Memory B cell (primary cell): ENCODE data around the gene RNF207.
"Not testable (repeated sequence)": the region's sequence is repeated elsewhere in the genome, so short reads cannot be mapped to it uniquely, and the experiment has no call there.

Source experiments
- ATAC-seq: fragments of 150-1000 bp; cut with Tn5 transposase; 2 replicates; pipeline ENCODE4 v1.10.0; 2021; ENCODE audit warnings: low read depth, mild to moderate bottlenecking, moderate library complexity
- DNase-seq, 2 donors: peaks; one replicate each; pipeline ENCODE4 v3.0.0; 2022; ENCODE audit warnings: low spot score in 2 of 2
- H3K27ac Mint-ChIP-seq: one replicate; pipeline ENCODE4 v1.8.0; 2022; ENCODE audit warnings: mild to moderate bottlenecking, moderate library complexity, mixed read lengths
- H3K27me3 Mint-ChIP-seq: one replicate; pipeline ENCODE4 v1.8.0; 2022; ENCODE audit warnings: mixed read lengths
- H3K36me3 Mint-ChIP-seq: one replicate; pipeline ENCODE4 v1.8.0; 2022; ENCODE audit warnings: mild to moderate bottlenecking, mixed read lengths
- H3K4me1 Mint-ChIP-seq: one replicate; pipeline ENCODE4 v1.8.0; 2022; ENCODE audit warnings: mixed read lengths
- H3K4me3 Mint-ChIP-seq: one replicate; pipeline ENCODE4 v1.8.0; 2022; ENCODE audit warnings: mild to moderate bottlenecking, moderate library complexity, mixed read lengths
- H3K9me3 Mint-ChIP-seq: one replicate; pipeline ENCODE4 v1.8.0; 2022; ENCODE audit warnings: mixed read lengths

RNF207 gene

GRCh38 chr1:6200188-6200809 is 5.6 kb upstream of the RNF207 start:
- ATAC-seq (no peak), DNase-seq (no peak)
- Mint-ChIP-seq H3K27ac (peak overlapping the region; percentile 24), H3K4me3 (peak overlapping the region; percentile 95), H3K9me3 (peaks cover 2% of the 10 kb centered on the region), H3K27me3 (peaks cover 1% of the 10 kb centered on the region), H3K36me3 (peaks cover 17% of the 10 kb centered on the region), H3K4me1 (peaks cover 27% of the 10 kb centered on the region)

GRCh38 chr1:6202256-6202655 is 3.7 kb upstream of the RNF207 start:
- Mint-ChIP-seq H3K9me3 (peaks cover 2% of the 10 kb centered on the region), H3K27me3 (peaks cover 5% of the 10 kb centered on the region), H3K4me1 (peaks cover 24% of the 10 kb centered on the region), H3K36me3 (peaks cover 9% of the 10 kb centered on the region), H3K27ac (no peak overlapping the region), H3K4me3 (no peak overlapping the region)
- ATAC-seq (no peak), DNase-seq (no peak)

DNA sequence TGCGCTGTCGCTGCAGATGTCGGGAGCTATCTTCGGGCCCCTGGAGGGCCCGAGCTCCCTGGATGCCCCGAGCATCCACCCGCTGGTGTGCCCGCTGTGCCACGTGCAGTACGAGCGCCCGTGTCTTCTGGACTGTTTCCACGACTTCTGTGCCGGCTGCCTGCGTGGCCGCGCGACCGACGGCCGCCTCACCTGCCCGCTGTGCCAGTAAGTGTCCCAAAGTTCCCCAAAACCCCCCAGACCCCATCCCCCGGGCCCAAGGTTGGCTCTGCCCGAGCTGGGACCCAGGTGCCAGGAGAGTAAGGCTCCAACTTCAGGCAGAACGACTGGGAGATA is 569 bp downstream of the RNF207 start:
- Mint-ChIP-seq H3K4me3 (peak overlapping the region; percentile 50), H3K4me1 (peaks cover 8% of the 10 kb centered on the region), H3K27me3 (peaks cover 13% of the 10 kb centered on the region), H3K9me3 (no peaks in the 10 kb centered on the region), H3K36me3 (no peaks in the 10 kb centered on the region), H3K27ac (no peak overlapping the region)
- DNase-seq (no peak), ATAC-seq (no peak)

DNA sequence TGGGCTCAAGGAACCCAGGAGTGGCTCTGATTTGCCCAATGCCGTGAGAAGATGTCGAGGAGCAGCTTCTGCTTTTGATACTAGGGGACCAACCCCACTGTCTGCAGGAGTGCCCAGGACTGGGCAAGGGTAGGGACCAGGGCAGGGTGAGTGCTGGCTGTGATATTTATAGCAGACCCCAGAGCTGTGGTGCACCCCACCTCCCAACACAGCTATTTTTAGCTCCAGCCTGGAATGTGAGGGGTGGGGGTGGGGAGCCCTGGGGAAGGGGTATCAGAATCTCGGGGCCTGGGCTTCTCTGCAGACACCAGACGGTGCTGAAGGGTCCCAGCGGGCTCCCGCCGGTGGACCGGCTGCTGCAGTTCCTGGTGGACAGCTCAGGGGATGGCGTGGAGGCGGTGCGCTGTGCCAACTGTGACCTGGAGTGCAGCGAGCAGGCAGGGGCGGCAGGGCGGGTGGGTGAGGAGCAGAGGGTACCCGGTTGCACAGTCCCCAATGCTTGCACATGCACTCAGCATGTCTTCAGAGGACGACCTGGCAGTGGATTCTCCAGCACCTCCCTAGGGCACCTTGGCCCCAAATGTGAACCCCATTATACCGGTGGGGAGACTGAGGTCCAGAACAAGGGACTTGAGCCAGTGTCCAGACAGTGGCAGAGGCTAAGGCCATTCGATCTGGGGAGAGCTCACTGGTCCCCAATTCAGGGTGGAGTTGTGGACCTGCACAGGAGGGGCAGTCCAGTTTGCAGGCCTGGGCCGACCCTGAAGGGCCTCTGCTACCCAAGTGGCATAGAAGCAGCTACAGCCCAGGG is 1.4 kb downstream of the RNF207 start:
- Mint-ChIP-seq H3K27me3 (peaks cover 15% of the 10 kb centered on the region), H3K4me3 (peak overlapping the region; percentile 50), H3K36me3 (no peaks in the 10 kb centered on the region), H3K27ac (no peak overlapping the region), H3K9me3 (no peaks in the 10 kb centered on the region), H3K4me1 (peaks cover 14% of the 10 kb centered on the region)
- DNase-seq (no peak), ATAC-seq (no peak)

- peak in 1 of 2 donors; percentile 11 for DNase-seq
- H3K27ac Mint-ChIP-seq: no peak overlapping the region
- no peak overlapping the region for H3K4me3 Mint-ChIP-seq
- peaks cover 15% of the 10 kb centered on the region for H3K27me3 Mint-ChIP-seq
- no peaks in the 10 kb centered on the region for H3K9me3 Mint-ChIP-seq
- H3K36me3 Mint-ChIP-seq: no peaks in the 10 kb centered on the region
- H3K4me1 Mint-ChIP-seq: peaks cover 20% of the 10 kb centered on the region
- no peak for ATAC-seq
These were observed 2.0 kb downstream of the RNF207 start for GRCh38 chr1:6207921-6208320.

DNA sequence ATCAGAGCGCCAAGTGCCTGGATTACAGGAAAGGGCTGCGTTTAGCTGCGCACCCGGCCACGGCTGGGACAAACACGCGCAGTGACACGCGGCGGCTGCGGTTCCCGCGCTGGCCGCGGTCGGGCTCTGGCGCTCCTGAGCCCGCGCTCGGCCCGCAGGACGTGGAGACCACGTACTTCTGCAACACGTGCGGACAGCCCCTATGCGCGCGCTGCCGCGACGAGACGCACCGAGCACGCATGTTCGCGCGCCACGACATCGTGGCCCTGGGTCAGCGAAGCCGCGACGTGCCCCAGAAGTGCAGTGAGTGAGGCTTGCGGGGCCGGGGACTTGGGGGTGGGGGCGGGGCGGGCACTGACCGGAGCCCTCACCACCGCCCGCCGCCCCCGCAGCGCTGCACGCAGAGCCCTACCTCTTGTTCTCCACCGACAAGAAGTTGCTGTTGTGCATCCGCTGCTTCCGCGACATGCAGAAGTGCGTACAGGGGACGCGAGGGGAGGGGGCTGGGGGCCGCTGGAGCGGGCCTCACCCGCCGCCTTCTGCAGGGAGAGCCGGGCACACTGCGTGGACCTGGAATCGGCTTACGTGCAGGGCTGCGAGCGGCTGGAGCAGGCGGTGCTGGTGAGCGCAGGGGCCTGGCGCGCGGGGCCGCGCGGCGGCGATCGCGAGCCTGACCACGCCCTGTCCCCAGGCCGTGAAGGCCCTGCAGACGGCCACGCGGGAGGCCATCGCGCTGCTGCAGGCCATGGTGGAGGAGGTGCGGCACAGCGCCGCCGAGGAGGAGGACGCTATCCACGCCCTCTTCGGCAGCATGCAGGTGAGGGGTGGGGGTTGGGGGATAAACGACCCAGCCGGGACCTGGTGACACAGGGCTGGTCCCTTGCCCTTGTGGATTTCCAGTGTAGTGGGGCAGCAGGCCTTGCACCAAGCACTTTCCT is 3.1 kb downstream of the RNF207 start:
- H3K36me3 Mint-ChIP-seq: no peaks in the 10 kb centered on the region
- ATAC-seq (peak; percentile 48), DNase-seq (peak in 1 of 2 donors; percentile 20)
- H3K4me1 Mint-ChIP-seq: peaks cover 25% of the 10 kb centered on the region
- peak overlapping the region; percentile 73 for H3K4me3 Mint-ChIP-seq
- no peaks in the 10 kb centered on the region for H3K9me3 Mint-ChIP-seq
- peaks cover 16% of the 10 kb centered on the region for H3K27me3 Mint-ChIP-seq
- H3K27ac Mint-ChIP-seq: no peak overlapping the region

DNA sequence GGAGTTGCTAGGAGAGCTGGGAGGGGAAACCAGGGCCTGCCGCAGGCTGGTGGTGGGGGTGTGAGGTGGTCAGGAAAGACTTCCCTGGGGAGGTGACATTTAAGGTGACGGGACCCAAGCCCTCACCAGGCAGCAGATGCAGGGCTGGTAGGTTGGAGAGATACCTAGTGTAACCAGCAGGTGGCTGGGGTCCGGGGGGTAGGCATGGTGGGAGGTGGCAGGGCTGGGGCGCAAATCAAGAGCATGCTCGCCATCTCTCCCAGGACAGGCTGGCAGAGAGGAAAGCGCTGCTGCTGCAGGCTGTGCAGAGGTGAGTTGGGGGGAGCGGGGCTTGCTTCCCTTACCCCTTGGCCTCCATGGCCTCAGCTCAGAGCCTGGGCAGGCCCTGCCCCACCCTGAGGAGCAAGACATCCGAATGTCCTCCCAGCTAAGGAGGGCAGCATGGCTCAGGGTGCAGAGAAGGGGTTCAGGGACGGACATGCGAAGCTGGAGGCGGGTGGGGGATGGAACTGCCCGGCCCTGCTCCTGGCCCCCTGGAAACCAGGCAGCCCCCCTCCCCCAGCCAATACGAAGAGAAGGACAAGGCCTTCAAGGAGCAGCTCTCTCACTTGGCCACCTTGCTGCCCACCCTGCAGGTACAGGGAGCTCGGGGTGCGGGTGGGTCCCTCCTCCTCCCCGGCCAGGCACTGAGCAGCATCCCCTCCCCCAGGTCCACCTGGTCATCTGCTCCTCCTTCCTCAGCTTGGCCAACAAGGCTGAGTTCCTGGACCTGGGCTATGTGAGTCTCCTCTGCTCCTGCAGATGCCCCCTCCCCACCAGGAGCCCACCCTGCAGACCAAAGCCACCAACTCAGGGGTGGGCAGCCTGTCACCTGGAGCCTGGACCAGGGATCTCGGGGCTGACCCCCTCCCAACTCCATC is 4.0 kb downstream of the RNF207 start:
- no peak for DNase-seq
- Mint-ChIP-seq H3K4me1 (peaks cover 25% of the 10 kb centered on the region), H3K9me3 (peaks cover 2% of the 10 kb centered on the region), H3K4me3 (peak overlapping the region; percentile 73), H3K27ac (no peak overlapping the region), H3K27me3 (peaks cover 16% of the 10 kb centered on the region), H3K36me3 (no peaks in the 10 kb centered on the region)
- ATAC-seq: peak; percentile 38

GRCh38 chr1:6210591-6211355 is 4.9 kb downstream of the RNF207 start:
- Mint-ChIP-seq H3K36me3 (no peaks in the 10 kb centered on the region), H3K27ac (no peak overlapping the region), H3K9me3 (peaks cover 2% of the 10 kb centered on the region), H3K27me3 (peaks cover 21% of the 10 kb centered on the region), H3K4me3 (no peak overlapping the region), H3K4me1 (peaks cover 25% of the 10 kb centered on the region)
- no peak for ATAC-seq
- DNase-seq: no peak

GRCh38 chr1:6211731-6212130 is 5.8 kb downstream of the RNF207 start:
- H3K36me3 Mint-ChIP-seq: no peaks in the 10 kb centered on the region
- no peak overlapping the region for H3K27ac Mint-ChIP-seq
- H3K4me1 Mint-ChIP-seq: peaks cover 25% of the 10 kb centered on the region
- peaks cover 21% of the 10 kb centered on the region for H3K27me3 Mint-ChIP-seq
- H3K9me3 Mint-ChIP-seq: peaks cover 2% of the 10 kb centered on the region
- ATAC-seq: no peak
- H3K4me3 Mint-ChIP-seq: no peak overlapping the region
- DNase-seq: no peak

DNA sequence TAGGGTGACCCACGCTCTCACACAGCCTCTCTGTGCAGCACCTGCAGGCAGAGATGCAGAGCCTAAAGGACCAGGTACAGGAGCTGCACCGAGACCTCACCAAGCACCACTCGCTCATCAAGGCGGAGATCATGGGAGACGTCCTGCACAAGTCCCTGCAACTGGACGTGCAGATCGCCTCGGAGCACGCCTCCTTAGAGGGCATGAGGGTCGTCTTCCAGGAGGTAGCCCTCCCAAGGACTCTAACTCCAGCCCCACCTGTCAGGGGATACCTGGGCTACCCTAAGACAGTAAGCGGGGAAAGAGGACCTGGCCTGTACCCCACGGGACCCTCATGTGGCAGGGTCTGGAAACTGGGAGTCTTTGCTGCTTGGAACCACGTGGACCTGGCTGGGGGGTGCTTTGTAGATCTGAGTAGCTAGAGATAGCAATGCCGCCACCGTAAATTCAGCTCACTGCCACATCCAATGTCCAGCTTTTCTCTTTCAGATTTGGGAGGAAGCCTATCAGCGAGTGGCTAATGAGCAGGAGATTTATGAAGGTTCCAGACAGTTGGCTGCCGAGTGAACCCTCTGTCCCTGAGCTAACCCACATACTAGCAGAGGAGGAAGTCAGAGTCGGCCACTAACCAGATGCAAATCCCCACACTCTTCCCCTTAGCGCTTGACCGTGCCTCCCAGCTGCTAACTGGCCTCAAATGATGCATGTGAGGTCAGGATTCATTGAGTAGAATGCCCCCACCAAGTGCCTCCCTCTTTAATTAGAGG is 6.5 kb downstream of the RNF207 start:
- ATAC-seq: peak; percentile 36
- Mint-ChIP-seq H3K4me3 (no peak overlapping the region), H3K27ac (no peak overlapping the region), H3K27me3 (peaks cover 23% of the 10 kb centered on the region), H3K36me3 (no peaks in the 10 kb centered on the region), H3K9me3 (peaks cover 2% of the 10 kb centered on the region), H3K4me1 (peaks cover 23% of the 10 kb centered on the region)
- DNase-seq: no peak

GRCh38 chr1:6218375-6219164 is 12.7 kb downstream of the RNF207 start:
- Mint-ChIP-seq H3K27me3 (peaks cover 18% of the 10 kb centered on the region), H3K27ac (no peak overlapping the region), H3K4me1 (no peaks in the 10 kb centered on the region), H3K4me3 (no peak overlapping the region), H3K9me3 (peaks cover 2% of the 10 kb centered on the region), H3K36me3 (no peaks in the 10 kb centered on the region)
- DNase-seq: no peak
- ATAC-seq: no peak

DNA sequence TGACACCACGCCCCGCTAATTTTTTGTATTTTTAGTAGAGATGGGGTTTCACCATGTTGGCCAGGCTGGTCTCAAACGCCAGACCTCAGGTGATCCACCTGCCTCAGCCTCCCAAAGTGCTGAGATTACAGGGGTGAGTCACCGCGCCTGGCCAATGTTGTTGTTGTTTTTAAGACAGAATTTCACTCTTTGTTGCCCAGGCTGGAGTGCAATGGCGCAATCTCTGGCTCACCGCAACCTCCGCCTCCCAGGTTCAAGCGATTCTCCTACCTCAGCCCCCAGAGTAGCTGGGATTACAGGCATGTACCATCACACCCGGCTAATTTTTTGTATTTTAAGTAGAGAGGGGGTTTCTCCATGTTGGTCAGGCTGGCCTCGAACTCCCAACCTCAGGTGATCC is 13.7 kb downstream of the RNF207 start:
- peaks cover 10% of the 10 kb centered on the region for H3K36me3 Mint-ChIP-seq
- not testable (repeated sequence) for H3K4me3 Mint-ChIP-seq, H3K27ac Mint-ChIP-seq, H3K4me1 Mint-ChIP-seq, ATAC-seq, H3K9me3 Mint-ChIP-seq, DNase-seq
- H3K27me3 Mint-ChIP-seq: peaks cover 18% of the 10 kb centered on the region
